Hepatocyte (in vitro differentiated cells): Measurements from ENCODE around the gene REP15.

Experiments used
- CTCF ChIP-seq: fragments of 200-600 bp; sonication (generic); IDR thresholded peaks from 2 replicates; pipeline ENCODE4 v1.5.1; 2016; ENCODE audit warnings: antibody characterized with exemption, mild to moderate bottlenecking; ENCODE audit not compliant: poor library complexity
- EZH2 ChIP-seq: fragments of 200-600 bp; sonication (generic); IDR thresholded peaks from 2 replicates; pipeline ENCODE4 v1.6.1; 2016; ENCODE audit warnings: antibody characterized with exemption, mild to moderate bottlenecking, borderline replicate concordance
- EZH2phosphoT487 ChIP-seq: fragments of 200-600 bp; sonication (generic); IDR thresholded peaks from one replicate; pipeline ENCODE4 v1.6.1; 2018; ENCODE audit warnings: antibody characterized with exemption, mild to moderate bottlenecking, low read depth, moderate library complexity; ENCODE audit not compliant: unreplicated experiment, severe bottlenecking

GRCh38 chr12:27653661-27654060 lies 42.6 kb upstream of the REP15 start:
- TF ChIP-seq CTCF, result no peak
- no peak for TF ChIP-seq EZH2phosphoT487
- TF ChIP-seq EZH2, result no peak
